ENCODE results near the gene TMEM100. TPM values are rescaled to one million over a fixed set of nuclear protein-coding genes. Genes with fewer than 3 reads are reported as not detected.
A peak's percentile ranks its signal among the peaks of the same experiment; 100 is the strongest.

Gene TMEM100
- total RNA-seq, 1 donor from 2014 or later: 1.2 TPM

- peak; percentile 90 for DNase-seq (ENCODE audit: low spot score)
Measured at GRCh38 chr17:55720919-55721836, 1.5 kb downstream of the TMEM100 start.

DNA sequence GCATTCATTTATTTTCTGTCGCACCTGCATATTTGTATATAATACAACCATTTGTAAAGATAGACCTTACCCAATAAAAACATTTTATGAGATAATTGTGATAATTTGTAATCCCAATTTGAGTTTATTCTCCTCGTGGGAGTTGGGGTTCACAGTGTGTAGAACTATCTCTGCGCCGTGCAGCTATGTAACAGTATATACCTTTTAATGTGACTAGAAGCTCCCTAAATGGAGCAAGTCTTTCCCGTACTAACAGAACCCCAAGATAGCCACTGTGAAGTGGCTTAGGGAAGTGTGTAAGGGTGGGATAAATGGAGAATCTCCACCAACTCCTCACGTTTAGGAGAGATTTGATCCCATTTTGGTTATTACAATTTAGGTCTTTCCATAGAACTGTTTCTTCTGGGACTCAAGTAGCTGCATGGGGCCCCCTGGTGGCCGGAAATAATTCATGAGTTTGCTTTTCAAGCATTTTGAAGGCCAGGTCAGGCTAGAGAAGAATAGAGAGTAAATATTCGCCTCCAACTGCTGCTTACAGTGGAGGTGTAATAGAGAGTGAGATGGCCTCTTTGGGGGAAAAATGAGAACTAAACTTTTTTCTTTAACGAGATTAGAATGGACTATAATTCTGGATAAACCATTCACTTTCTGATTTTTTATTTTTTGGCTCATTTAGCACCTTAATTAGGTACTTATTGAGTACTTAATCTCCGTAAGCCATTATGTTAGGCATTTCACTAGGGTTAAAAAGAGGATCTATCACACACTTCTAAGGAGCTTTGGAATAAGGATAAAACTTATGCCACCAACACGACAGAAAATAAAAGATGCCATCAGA is 4.5 kb downstream of the TMEM100 start:
- DNase-seq (ENCODE audit: low spot score): peak; percentile 86

GRCh38 chr17:55717432-55717831 is 5.2 kb downstream of the TMEM100 start:
- no peak for DNase-seq (ENCODE audit: low spot score)

- no peak for DNase-seq (ENCODE audit: low spot score)
Measured at GRCh38 chr17:55710829-55711496, 11.7 kb downstream of the TMEM100 start.

- DNase-seq (ENCODE audit: low spot score): no peak
Measured at GRCh38 chr17:55710410-55710809, 12.3 kb downstream of the TMEM100 start.

DNA sequence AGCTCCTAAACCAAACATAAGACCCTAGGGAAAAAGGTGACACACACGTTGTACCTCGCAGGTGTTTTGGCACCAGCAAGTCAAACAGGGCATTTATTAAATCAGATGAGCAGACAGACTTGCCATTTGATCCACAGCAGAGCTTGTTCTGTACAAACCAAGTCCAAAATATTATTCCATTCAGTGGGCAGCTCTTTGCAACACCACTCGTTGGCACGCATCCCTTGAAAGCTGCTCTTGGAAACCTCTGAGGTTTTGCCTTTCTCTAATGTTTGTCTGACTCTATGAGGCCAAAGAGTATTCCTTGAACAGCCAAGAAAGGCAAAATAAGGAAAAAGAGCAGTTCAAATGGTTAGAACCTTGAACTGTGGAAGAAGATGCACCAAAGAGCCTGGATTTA is 12.7 kb downstream of the TMEM100 start:
- DNase-seq (ENCODE audit: low spot score): no peak

GRCh38 chr17:55709440-55709839 is 13.2 kb downstream of the TMEM100 start:
- DNase-seq (ENCODE audit: low spot score): no peak

DNA sequence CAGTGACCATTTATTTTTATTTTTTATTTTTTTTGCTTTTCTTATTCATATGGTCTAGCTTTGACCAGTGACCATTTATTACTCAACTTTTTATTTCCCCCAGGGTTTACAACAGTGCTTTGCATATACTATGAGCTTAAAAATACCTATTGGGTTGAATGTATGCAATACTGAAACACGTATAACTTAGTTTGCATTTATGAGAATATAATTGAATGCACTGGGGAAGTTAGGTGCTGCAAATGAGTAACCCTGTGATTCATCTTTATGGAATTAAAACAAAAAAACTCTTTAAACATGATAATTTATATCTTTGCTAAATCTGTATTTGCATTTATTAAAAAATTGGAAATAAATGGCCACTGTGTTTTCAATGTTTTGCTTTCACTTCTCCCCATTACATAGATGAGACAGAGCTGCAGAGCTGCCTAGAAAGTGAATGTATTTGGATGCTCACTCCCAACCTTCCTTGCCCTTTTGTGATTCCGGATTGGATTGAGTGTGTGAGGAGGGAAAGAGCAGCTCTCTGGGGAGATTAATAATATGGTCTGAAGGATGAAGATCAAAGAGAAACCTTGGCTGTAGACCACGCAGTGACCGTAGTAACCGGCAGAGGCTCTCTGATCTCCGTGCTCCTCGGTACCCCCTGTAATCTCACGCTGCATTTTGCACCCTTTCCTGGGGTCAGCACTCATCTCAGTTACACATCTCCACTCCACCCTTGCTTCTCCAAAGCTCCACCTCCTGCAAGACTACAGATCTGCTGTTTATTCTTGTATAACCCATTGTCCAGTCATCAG is 14.3 kb downstream of the TMEM100 start:
- peak; percentile 71 for DNase-seq (ENCODE audit: low spot score)

DNA sequence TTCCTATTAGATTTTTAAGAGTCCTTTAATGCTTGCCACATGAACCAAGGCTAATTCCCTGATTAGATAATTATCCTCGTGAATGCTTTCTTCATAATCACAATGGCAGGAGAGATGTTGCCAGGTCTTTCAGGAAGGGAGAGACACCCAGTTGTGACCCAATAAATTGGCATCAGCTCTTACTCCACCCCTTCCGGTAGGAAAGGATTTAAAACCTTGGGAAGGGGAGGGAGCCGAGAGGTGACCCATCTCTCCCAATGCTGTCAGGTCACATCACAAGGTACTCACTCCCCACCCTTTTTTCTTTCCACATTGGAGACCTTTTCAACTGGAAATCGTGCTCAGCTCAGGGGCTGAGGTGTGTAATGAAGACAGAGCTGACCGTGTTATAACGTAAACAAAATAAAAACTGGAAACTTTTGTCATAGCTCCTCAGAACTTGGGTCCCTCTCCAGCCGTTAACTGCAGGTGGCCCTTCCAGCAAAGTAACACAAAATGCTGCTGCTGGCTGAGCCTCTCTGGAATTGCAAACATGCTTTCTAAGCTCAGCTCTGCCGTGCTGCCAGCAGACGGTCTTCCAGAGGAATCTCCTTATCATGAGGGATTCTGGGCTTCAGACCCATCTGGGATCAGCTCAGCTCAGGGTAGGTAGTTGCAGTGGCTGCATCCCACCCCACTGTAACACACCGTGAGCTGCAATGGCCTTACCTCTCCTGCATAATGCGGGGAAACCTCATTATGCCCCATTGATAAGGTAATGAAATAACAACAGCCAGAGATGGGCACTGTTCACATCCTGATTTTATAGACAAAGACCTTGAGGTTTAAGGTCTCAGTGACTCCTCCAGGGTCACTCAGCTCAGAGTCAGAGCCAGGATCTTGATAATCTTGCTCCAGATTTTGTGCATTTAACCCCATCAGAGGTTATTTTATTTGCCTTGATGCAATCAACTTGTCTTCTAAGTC is 15.6 kb downstream of the TMEM100 start:
- DNase-seq (ENCODE audit: low spot score): peak; percentile 92

DNA sequence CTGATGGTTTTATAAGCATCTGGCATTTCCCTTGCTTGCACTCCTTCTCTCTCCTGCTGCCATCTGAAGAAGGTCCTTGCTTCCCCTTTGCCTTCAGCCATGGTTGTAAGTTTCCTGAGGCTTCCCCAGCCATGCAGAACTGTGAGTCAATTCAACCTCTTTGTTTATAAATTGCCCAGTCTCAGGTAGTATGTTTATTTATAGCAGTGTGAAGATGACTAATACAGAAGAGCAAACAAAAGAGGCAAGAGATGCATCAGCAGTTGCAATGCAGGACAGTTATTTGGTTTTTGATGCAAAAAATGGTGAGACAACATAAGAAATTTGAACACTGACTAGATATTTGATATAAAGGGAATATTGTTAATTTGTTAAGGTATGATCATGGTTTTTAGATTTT is 16.8 kb downstream of the TMEM100 start:
- DNase-seq (ENCODE audit: low spot score): no peak

- DNase-seq (ENCODE audit: low spot score): no peak
Measured at GRCh38 chr17:55704401-55704800, 18.3 kb downstream of the TMEM100 start.

- DNase-seq (ENCODE audit: low spot score): no peak
Measured at GRCh38 chr17:55702150-55702549, 20.5 kb downstream of the TMEM100 start.

DNA sequence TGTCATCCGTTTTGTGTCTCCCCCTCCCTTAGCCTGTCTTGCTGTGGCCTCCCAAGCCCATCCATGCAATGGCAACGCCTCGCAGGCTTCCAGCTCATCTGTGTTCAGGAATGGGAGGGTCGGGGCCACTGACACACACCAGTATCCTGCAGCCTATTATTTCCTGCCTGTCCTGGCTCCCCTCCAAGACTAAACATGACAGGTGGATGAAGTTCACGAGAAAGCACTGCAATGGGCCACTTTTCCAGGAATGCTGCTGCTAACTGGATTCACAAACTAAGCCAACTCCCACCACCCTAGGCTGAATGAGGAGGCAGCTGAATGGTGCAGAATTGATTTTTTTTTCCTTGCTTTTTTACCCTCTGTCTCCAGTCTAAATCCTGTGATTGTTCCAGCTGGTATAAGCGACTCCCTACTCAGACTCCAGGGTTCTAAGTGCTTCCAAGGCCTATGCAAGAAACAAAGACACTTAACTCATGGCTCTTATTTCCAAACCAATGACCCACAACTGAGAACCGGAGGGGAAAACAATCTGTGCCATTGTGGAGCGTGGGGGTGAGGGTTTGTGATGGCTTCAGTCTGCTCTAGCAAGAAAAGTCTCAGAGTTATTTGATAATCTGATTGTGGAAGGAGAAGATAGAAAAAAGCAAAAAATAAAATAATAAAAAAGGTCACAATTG is 23.3 kb downstream of the TMEM100 start:
- no peak for DNase-seq (ENCODE audit: low spot score)

- DNase-seq (ENCODE audit: low spot score): peak; percentile 88
Measured at GRCh38 chr17:55694286-55694910, 28.3 kb downstream of the TMEM100 start.

GRCh38 chr17:55693254-55694216 is 29.1 kb downstream of the TMEM100 start:
- peak; percentile 64 for DNase-seq (ENCODE audit: low spot score)

GRCh38 chr17:55692276-55692675 is 30.4 kb downstream of the TMEM100 start:
- no peak for DNase-seq (ENCODE audit: low spot score)

DNA sequence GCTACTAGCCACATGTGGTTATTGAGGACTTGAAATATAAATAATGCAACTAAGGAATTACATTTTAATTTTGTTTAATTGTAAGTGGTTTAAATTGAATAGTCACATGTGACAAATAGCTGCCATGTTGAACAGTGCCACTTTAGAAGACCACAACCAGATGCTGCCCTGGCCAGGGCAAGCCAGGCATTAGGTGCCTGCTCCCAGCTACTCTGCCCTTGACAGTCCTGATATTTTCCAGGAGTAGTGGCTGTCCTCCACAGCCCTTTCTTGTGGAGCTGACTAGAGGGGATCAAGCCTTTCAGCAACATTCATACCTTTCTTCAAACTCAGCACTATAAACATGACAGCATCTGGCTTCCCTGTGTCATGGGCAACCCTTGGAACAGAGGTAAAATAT is 31.0 kb downstream of the TMEM100 start:
- no peak for DNase-seq (ENCODE audit: low spot score)

DNA sequence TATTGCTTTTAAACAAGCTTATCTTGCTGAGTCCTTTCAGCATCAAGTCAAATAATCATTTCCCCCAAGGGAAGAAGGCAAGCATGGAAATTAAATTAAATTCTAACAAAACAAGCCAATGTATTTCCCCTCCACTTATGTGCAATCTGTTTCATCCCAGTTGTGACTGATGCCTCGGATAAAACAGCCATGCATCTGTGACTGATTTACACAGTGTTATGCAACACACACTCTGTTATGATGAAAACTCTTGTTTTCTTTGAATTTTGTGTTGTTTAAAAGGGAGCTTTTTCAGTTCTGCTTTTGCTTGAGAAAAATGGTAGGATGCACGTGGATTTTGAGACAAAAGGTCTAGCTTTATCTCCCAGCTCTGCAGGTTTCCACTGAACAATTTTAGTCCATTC is 32.6 kb downstream of the TMEM100 start:
- DNase-seq (ENCODE audit: low spot score): peak; percentile 35

All from umbilical cord (tissue), 2 donors.